NCI-H774 (cell line): ENCODE results near the gene SENP7.
A peak's percentile ranks its signal among the peaks of the same experiment; 100 is the strongest.
"Not testable (repeated sequence)": the region's sequence is repeated elsewhere in the genome, so short reads cannot be mapped to it uniquely, and the experiment has no call there.

ENCODE experiments used
- DNase-seq: peaks from one replicate; lab custom pipeline; 2025; lab: John Stamatoyannopoulos, UW

Gene SENP7

GRCh38 chr3:101512646-101513418 is at the start of gene SENP7:
SENP7 (minus strand) TSS chr3:101513212; CDS start chr3:101513130, 82 bp downstream.
- peak; percentile 80 for DNase-seq

GRCh38 chr3:101561630-101562328 is 48.8 kb upstream of the SENP7 start, which contains the start of gene TRMT10C:
TRMT10C (plus strand) TSS chr3:101561868; CDS start chr3:101564782, 2,914 bp downstream.
- DNase-seq, result peak; percentile 93

GRCh38 chr3:101556064-101556463 is 43.1 kb upstream of the SENP7 start:
- DNase-seq, result no peak

- DNase-seq, result not testable (repeated sequence)
Measured at GRCh38 chr3:101553381-101553780, 40.4 kb upstream of the SENP7 start.

- not testable (repeated sequence) for DNase-seq
Measured at GRCh38 chr3:101551359-101552081, 38.5 kb upstream of the SENP7 start.

GRCh38 chr3:101549473-101549872 is 36.5 kb upstream of the SENP7 start:
- no peak for DNase-seq

- DNase-seq, result no peak
Measured at GRCh38 chr3:101548527-101549105, 35.6 kb upstream of the SENP7 start.

- no peak for DNase-seq
Measured at GRCh38 chr3:101544161-101544850, 31.3 kb upstream of the SENP7 start.

- no peak for DNase-seq
Measured at GRCh38 chr3:101542957-101543356, 29.9 kb upstream of the SENP7 start.

- DNase-seq, result not testable (repeated sequence)
Measured at GRCh38 chr3:101536955-101537354, 23.9 kb upstream of the SENP7 start.

GRCh38 chr3:101536266-101536665 is 23.3 kb upstream of the SENP7 start:
- DNase-seq, result no peak

- no peak for DNase-seq
Measured at GRCh38 chr3:101535221-101535620, 22.2 kb upstream of the SENP7 start.

GRCh38 chr3:101533603-101533968 is 20.6 kb upstream of the SENP7 start:
- DNase-seq, result no peak

- no peak for DNase-seq
Measured at GRCh38 chr3:101532783-101533602, 20.0 kb upstream of the SENP7 start.

- no peak for DNase-seq
Measured at GRCh38 chr3:101531473-101532086, 18.6 kb upstream of the SENP7 start.

- DNase-seq, result no peak
Measured at GRCh38 chr3:101530686-101531047, 17.7 kb upstream of the SENP7 start.

GRCh38 chr3:101529816-101530685 is 17.0 kb upstream of the SENP7 start:
- DNase-seq, result no peak

- no peak for DNase-seq
Measured at GRCh38 chr3:101527906-101528305, 14.9 kb upstream of the SENP7 start.

- DNase-seq, result no peak
Measured at GRCh38 chr3:101527441-101527840, 14.4 kb upstream of the SENP7 start.
